Calu3 (cell line): ENCODE results near the gene SLCO3A1. TPM values are rescaled to one million over a fixed set of nuclear protein-coding genes. Genes with fewer than 3 reads are reported as not detected.
A peak's percentile ranks its signal among the peaks of the same experiment; 100 is the strongest.

ENCODE experiments used
- BruUV-seq: library from RNA; stranded (reverse); fragments of 400-500 nt; replicated peaks from 2 replicates; lab custom pipeline; 2021; lab: Mats Ljungman, UMichigan
- CTCF ChIA-PET: fragments of 300-600 bp; sonication (Branson Sonifier 250); formaldehyde crosslinking; loops from one replicate; lab custom pipeline; 2022; ENCODE audit warnings: antibody characterized with exemption; lab: Charles Lee
- DNase-seq: peaks from one replicate; pipeline ENCODE4 v3.0.0; 2022
- H3K27ac Mint-ChIP-seq: one replicate; pipeline ENCODE4 v1.8.0; 2022; ENCODE audit warnings: mixed read lengths; ENCODE audit not compliant: unreplicated experiment
- H3K27me3 Mint-ChIP-seq: one replicate; pipeline ENCODE4 v1.8.0; 2022; ENCODE audit warnings: mixed read lengths; ENCODE audit not compliant: unreplicated experiment
- H3K36me3 Mint-ChIP-seq: one replicate; pipeline ENCODE4 v1.8.0; 2022; ENCODE audit warnings: mild to moderate bottlenecking, moderate library complexity, mixed read lengths; ENCODE audit not compliant: insufficient read depth, unreplicated experiment
- H3K4me1 Mint-ChIP-seq: one replicate; pipeline ENCODE4 v1.8.0; 2022; ENCODE audit warnings: mild to moderate bottlenecking, low read depth, mixed read lengths; ENCODE audit not compliant: unreplicated experiment
- H3K4me3 Mint-ChIP-seq: one replicate; pipeline ENCODE4 v1.8.0; 2022; ENCODE audit warnings: mild to moderate bottlenecking, low read depth, moderate library complexity, mixed read lengths; ENCODE audit not compliant: unreplicated experiment
- H3K9me3 Mint-ChIP-seq: one replicate; pipeline ENCODE4 v1.8.0; 2022; ENCODE audit warnings: low read depth, mixed read lengths; ENCODE audit not compliant: unreplicated experiment
- intact Hi-C: fragments of 100-400 bp; cut with micrococcal nuclease; formaldehyde crosslinking; loops from one replicate; pipeline ENCODE4 v1.10.0; 2022; ENCODE audit not compliant: unreplicated experiment
- total RNA-seq: library from RNA; stranded (reverse); gene quantifications from 2 replicates; pipeline ENCODE4 v1.2.3, GENCODE V29; 2022
- TF ChIP-seq, protein P1 (sequence below): fragments of 200-600 bp; IDR thresholded peaks from one replicate; pipeline ENCODE4 v1.8.0; 2022; ENCODE audit warnings: antibody characterized with exemption; ENCODE audit not compliant: unreplicated experiment

The SLCO3A1 gene
- total RNA-seq, 1 experiment from 2014 or later: 65.9 TPM

GRCh38 chr15:92107510-92107909 lies 254.0 kb downstream of the SLCO3A1 start:
- no TSS peak for BruUV-seq
- Mint-ChIP-seq H3K4me1 (peaks cover 8% of the 10 kb centered on the region), H3K4me3 (no peak overlapping the region), H3K9me3 (no peaks in the 10 kb centered on the region), H3K27me3 (no peaks in the 10 kb centered on the region), H3K27ac (no peak overlapping the region), H3K36me3 (no peaks in the 10 kb centered on the region)
- CTCF ChIA-PET: no interaction called here
- TF ChIP-seq, protein P1, sequence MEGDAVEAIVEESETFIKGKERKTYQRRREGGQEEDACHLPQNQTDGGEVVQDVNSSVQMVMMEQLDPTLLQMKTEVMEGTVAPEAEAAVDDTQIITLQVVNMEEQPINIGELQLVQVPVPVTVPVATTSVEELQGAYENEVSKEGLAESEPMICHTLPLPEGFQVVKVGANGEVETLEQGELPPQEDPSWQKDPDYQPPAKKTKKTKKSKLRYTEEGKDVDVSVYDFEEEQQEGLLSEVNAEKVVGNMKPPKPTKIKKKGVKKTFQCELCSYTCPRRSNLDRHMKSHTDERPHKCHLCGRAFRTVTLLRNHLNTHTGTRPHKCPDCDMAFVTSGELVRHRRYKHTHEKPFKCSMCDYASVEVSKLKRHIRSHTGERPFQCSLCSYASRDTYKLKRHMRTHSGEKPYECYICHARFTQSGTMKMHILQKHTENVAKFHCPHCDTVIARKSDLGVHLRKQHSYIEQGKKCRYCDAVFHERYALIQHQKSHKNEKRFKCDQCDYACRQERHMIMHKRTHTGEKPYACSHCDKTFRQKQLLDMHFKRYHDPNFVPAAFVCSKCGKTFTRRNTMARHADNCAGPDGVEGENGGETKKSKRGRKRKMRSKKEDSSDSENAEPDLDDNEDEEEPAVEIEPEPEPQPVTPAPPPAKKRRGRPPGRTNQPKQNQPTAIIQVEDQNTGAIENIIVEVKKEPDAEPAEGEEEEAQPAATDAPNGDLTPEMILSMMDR: no peak
- intact Hi-C loops: no loop called here
- DNase-seq: no peak

DNA sequence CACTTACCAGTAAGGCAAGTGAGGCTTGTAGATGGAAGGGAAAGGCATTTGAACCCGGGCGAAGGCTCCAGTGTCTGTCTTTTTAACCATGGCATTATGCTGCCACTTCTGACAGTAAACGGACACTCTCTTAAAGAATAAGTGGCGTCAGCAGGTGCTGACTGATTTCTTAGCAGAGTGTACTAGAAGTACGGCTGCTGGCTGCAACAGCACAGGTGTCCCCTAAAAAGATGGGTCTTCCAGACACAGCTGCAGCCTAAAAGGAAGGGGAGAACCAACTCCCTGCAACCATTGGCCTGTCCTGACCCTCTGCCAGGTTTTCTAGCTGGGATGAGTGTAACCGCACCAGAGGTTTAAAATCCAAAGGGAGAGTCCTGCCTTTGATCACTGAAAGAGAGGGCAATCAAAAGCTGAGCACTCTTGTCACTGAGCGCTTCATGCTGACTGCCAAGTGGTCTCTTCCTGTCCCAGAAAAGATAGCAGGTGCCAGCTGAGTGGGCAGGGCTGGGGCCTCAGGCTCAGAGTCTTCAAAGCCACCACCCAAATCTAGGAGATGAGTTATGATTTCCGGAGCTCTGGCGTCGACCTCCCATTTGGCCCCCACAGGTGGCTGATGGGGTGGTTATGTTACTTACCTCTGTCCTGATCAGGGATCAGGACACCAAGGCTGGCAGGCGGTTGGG lies 255.8 kb downstream of the SLCO3A1 start:
- no peak overlapping the region for H3K27ac Mint-ChIP-seq
- TF ChIP-seq, protein P1: no peak
- no peaks in the 10 kb centered on the region for H3K9me3 Mint-ChIP-seq
- no peak overlapping the region for H3K4me3 Mint-ChIP-seq
- peaks cover 8% of the 10 kb centered on the region for H3K4me1 Mint-ChIP-seq
- intact Hi-C loops: no loop called here
- BruUV-seq: no TSS peak
- DNase-seq: no peak
- H3K27me3 Mint-ChIP-seq: no peaks in the 10 kb centered on the region
- CTCF ChIA-PET: no interaction called here
- H3K36me3 Mint-ChIP-seq: no peaks in the 10 kb centered on the region

GRCh38 chr15:92111291-92111690 lies 257.8 kb downstream of the SLCO3A1 start:
- no peak overlapping the region for H3K27ac Mint-ChIP-seq
- no peaks in the 10 kb centered on the region for H3K27me3 Mint-ChIP-seq
- no peak for DNase-seq
- no peaks in the 10 kb centered on the region for H3K36me3 Mint-ChIP-seq
- no peak overlapping the region for H3K4me3 Mint-ChIP-seq
- CTCF ChIA-PET: no interaction called here
- H3K9me3 Mint-ChIP-seq: no peaks in the 10 kb centered on the region
- peaks cover 8% of the 10 kb centered on the region for H3K4me1 Mint-ChIP-seq
- no TSS peak for BruUV-seq
- TF ChIP-seq, protein P1: no peak
- intact Hi-C loops: no loop called here

DNA sequence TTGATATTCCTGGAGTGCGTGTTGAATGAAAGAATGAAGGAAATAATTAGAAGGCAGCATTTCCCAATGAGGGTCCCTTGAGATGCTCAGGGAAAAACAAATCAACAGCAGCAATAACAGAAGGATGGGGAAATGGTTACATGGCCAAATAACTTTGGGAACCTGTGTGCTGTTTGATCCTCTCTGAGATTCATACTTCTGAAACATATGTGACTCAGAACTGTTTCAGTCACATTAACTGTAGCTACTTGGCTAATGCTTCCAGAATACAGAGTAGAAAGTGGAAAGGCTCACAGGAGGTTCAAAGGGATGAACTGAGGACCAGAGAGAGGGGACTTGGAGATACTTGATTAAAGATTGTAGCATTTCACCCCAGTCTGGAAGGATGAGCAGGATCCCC lies 258.2 kb downstream of the SLCO3A1 start:
- Mint-ChIP-seq H3K4me1 (peaks cover 8% of the 10 kb centered on the region), H3K27me3 (no peaks in the 10 kb centered on the region), H3K36me3 (no peaks in the 10 kb centered on the region), H3K4me3 (no peak overlapping the region), H3K9me3 (no peaks in the 10 kb centered on the region), H3K27ac (peak overlapping the region; percentile 53)
- no TSS peak for BruUV-seq
- CTCF ChIA-PET: no interaction called here
- DNase-seq: no peak
- intact Hi-C loops: no loop called here
- TF ChIP-seq, protein P1: no peak
